ENCODE data around the gene EFCAB10. TPM values are rescaled to one million over a fixed set of nuclear protein-coding genes. Genes with fewer than 3 reads are reported as not detected.
"Not testable (repeated sequence)": the region's sequence is repeated elsewhere in the genome, so short reads cannot be mapped to it uniquely, and the experiment has no call there.

EFCAB10 gene
- total RNA-seq, 1 experiment from 2014 or later = 3.0 TPM

DNA sequence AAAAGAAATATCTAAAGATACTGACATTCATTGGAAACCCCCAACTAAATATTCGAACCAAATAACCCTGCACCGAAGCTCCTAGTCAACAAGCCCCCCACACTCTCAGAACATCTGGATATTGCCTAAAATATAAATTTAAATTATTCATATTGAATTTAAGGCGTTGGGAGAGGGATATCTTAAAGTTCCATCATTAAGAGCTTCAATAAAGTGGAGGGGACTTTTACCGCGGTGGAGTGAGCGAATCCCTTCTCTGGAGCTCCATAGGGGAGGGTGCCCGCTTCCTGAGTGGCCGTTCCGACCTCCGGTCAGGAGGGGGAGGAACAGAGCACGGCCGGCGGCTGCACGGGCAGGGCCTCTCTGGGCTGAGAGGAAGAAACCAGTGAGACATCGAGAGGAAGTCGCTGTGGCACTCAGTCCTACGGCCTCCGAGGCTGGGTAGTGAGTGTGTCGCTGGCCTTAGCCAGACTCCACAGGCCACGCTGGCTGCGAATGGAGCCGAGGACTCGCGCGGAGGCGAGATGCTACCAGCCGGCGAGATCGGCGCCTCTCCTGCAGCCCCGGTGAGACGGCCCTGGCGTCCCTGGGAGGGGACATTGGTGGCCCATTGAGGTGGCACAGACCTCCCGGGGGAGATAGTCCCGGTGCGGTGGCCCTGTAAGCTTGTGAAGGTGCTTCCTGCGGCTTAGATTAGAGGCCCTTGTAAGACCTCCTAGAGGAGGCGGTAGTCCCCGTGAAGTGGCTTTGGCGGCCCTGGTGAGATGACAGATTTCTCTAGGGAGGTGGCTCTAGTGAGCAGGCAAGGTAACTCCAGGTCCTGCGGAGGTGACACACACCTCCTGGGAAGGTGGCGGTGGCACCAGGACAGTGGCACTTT lies 49.3 kb downstream of the EFCAB10 start, which contains the start of gene RINT1 (continued):
- TF ChIP-seq, protein P1, sequence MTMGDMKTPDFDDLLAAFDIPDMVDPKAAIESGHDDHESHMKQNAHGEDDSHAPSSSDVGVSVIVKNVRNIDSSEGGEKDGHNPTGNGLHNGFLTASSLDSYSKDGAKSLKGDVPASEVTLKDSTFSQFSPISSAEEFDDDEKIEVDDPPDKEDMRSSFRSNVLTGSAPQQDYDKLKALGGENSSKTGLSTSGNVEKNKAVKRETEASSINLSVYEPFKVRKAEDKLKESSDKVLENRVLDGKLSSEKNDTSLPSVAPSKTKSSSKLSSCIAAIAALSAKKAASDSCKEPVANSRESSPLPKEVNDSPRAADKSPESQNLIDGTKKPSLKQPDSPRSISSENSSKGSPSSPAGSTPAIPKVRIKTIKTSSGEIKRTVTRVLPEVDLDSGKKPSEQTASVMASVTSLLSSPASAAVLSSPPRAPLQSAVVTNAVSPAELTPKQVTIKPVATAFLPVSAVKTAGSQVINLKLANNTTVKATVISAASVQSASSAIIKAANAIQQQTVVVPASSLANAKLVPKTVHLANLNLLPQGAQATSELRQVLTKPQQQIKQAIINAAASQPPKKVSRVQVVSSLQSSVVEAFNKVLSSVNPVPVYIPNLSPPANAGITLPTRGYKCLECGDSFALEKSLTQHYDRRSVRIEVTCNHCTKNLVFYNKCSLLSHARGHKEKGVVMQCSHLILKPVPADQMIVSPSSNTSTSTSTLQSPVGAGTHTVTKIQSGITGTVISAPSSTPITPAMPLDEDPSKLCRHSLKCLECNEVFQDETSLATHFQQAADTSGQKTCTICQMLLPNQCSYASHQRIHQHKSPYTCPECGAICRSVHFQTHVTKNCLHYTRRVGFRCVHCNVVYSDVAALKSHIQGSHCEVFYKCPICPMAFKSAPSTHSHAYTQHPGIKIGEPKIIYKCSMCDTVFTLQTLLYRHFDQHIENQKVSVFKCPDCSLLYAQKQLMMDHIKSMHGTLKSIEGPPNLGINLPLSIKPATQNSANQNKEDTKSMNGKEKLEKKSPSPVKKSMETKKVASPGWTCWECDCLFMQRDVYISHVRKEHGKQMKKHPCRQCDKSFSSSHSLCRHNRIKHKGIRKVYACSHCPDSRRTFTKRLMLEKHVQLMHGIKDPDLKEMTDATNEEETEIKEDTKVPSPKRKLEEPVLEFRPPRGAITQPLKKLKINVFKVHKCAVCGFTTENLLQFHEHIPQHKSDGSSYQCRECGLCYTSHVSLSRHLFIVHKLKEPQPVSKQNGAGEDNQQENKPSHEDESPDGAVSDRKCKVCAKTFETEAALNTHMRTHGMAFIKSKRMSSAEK (CRISPR knock-in tag; IDR thresholded peaks at IDR 0.05; ENCODE audit: borderline replicate concordance) = no peak
- TF ChIP-seq, protein P2, sequence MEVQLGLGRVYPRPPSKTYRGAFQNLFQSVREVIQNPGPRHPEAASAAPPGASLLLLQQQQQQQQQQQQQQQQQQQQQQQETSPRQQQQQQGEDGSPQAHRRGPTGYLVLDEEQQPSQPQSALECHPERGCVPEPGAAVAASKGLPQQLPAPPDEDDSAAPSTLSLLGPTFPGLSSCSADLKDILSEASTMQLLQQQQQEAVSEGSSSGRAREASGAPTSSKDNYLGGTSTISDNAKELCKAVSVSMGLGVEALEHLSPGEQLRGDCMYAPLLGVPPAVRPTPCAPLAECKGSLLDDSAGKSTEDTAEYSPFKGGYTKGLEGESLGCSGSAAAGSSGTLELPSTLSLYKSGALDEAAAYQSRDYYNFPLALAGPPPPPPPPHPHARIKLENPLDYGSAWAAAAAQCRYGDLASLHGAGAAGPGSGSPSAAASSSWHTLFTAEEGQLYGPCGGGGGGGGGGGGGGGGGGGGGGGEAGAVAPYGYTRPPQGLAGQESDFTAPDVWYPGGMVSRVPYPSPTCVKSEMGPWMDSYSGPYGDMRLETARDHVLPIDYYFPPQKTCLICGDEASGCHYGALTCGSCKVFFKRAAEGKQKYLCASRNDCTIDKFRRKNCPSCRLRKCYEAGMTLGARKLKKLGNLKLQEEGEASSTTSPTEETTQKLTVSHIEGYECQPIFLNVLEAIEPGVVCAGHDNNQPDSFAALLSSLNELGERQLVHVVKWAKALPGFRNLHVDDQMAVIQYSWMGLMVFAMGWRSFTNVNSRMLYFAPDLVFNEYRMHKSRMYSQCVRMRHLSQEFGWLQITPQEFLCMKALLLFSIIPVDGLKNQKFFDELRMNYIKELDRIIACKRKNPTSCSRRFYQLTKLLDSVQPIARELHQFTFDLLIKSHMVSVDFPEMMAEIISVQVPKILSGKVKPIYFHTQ (CRISPR knock-in tag; IDR thresholded peaks at IDR 0.05) = no peak
- TF ChIP-seq, protein P3, sequence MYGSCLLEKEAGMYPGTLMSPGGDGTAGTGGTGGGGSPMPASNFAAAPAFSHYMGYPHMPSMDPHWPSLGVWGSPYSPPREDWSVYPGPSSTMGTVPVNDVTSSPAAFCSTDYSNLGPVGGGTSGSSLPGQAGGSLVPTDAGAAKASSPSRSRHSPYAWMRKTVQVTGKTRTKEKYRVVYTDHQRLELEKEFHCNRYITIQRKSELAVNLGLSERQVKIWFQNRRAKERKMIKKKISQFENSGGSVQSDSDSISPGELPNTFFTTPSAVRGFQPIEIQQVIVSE (CRISPR knock-in tag; IDR thresholded peaks at IDR 0.05; ENCODE audit: borderline replicate concordance) = no peak

DNA sequence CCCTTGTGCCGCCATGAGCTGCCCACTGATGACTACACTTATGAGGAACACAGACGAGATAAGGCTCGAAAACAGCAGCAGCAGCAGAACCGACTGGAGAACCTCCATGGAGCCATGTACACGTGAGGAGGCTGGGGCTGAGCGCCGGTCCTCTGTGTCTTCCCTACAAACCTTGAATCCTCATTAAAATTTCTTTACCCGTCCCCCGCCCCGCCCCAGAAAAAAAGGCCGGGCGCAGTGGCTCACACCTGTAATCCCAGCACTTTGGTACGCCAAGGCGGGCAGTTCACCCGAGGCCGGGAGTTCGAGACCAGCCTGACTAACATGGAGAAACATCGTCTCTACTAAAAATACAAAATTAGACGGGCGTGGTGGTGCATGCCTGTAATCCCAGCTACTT lies 50.7 kb downstream of the EFCAB10 start:
- Mint-ChIP-seq H3K9me3 (no peaks in the 10 kb centered on the region), H3K27ac (no peak overlapping the region), H3K4me1 (peaks cover 12% of the 10 kb centered on the region), H3K36me3 (no peaks in the 10 kb centered on the region), H3K27me3 (ENCODE audit: low read depth) (no peaks in the 10 kb centered on the region; the same call in 1 of the 2 replicates), H3K4me3 (no peak overlapping the region)
- DNase-seq (ENCODE audit: low spot score) (no peak), ATAC-seq (no peak)
- CTCF ChIA-PET = no interaction called here
- TF ChIP-seq, protein P4, sequence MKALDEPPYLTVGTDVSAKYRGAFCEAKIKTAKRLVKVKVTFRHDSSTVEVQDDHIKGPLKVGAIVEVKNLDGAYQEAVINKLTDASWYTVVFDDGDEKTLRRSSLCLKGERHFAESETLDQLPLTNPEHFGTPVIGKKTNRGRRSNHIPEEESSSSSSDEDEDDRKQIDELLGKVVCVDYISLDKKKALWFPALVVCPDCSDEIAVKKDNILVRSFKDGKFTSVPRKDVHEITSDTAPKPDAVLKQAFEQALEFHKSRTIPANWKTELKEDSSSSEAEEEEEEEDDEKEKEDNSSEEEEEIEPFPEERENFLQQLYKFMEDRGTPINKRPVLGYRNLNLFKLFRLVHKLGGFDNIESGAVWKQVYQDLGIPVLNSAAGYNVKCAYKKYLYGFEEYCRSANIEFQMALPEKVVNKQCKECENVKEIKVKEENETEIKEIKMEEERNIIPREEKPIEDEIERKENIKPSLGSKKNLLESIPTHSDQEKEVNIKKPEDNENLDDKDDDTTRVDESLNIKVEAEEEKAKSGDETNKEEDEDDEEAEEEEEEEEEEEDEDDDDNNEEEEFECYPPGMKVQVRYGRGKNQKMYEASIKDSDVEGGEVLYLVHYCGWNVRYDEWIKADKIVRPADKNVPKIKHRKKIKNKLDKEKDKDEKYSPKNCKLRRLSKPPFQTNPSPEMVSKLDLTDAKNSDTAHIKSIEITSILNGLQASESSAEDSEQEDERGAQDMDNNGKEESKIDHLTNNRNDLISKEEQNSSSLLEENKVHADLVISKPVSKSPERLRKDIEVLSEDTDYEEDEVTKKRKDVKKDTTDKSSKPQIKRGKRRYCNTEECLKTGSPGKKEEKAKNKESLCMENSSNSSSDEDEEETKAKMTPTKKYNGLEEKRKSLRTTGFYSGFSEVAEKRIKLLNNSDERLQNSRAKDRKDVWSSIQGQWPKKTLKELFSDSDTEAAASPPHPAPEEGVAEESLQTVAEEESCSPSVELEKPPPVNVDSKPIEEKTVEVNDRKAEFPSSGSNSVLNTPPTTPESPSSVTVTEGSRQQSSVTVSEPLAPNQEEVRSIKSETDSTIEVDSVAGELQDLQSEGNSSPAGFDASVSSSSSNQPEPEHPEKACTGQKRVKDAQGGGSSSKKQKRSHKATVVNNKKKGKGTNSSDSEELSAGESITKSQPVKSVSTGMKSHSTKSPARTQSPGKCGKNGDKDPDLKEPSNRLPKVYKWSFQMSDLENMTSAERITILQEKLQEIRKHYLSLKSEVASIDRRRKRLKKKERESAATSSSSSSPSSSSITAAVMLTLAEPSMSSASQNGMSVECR (CRISPR knock-in tag; IDR thresholded peaks at IDR 0.05; ENCODE audit: borderline replicate concordance) = no peak
- POLR2A ChIA-PET = no interaction called here

DNA sequence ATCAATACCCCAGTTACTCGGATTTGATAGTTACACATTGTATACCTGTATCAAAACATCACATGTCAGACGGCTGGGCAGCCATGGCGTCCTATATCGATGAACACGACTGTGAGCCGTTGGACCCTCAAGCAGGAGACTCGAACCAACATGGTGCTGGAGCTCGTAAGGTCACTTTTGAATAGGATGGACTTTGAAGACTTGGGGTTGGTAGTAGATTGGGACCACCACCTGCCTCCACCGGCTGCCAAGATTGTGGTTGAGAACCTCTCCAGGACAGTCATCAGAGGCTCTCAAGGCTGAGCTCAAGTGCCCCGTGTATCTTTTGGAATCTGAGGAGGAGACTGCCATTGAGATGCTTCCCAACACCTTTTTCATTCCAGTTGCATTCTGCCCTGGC lies 51.2 kb downstream of the EFCAB10 start:
- Mint-ChIP-seq H3K27ac (no peak overlapping the region), H3K36me3 (peaks cover 2% of the 10 kb centered on the region; the same call in 1 of the 2 replicates), H3K4me3 (no peak overlapping the region), H3K4me1 (peaks cover 12% of the 10 kb centered on the region), H3K9me3 (peaks cover 3% of the 10 kb centered on the region), H3K27me3 (ENCODE audit: low read depth) (peaks cover 2% of the 10 kb centered on the region)
- DNase-seq (ENCODE audit: low spot score) (no peak), ATAC-seq (no peak)
- ChIA-PET CTCF (no interaction called here), POLR2A (no interaction called here)
- TF ChIP-seq FOXP1 (CRISPR knock-in tag; IDR thresholded peaks at IDR 0.05; ENCODE audit: borderline replicate concordance) = no peak

DNA sequence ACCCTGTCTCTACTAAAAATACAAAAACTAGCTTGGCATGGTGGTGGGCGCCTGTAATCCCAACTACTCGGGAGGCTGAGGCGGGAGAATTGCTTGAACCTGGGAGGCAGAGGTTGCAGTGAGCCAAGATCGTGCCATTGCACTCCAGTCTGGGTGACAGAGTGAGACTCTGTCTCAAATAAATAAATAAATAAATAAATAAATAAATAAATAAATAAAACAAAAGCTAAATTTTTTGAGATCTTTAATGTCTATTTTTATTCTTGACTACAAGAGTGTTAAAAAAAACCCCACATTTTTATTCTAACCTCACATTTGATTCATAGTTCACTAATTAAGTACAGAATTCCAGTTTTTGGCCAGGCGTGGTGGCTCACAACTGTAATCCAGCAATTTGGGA lies 53.6 kb downstream of the EFCAB10 start:
- H3K4me3 Mint-ChIP-seq; H3K9me3 Mint-ChIP-seq; H3K36me3 Mint-ChIP-seq; CTCF ChIA-PET; H3K4me1 Mint-ChIP-seq; ATAC-seq; DNase-seq (ENCODE audit: low spot score); H3K27ac Mint-ChIP-seq; POLR2A ChIA-PET: not testable (repeated sequence)
- H3K27me3 Mint-ChIP-seq (ENCODE audit: low read depth) = peaks cover 15% of the 10 kb centered on the region

All from WTC11 (cell line).